Lower leg skin (tissue), 4 donors: ENCODE data around the gene NMT1. TPM values are rescaled to one million over a fixed set of nuclear protein-coding genes. Genes with fewer than 3 reads are reported as not detected.

Source experiments
- DNase-seq, 2 donors: peaks; one replicate each; pipeline ENCODE4 v3.0.0-alpha.2; 2019; ENCODE audit warnings: low spot score in 2 of 2
- H3K4me3 ChIP-seq: fragments of 200-600 bp; sonication (generic); 2 replicates; pipeline ENCODE4 v1.5.1; 2017; ENCODE audit warnings: mild to moderate bottlenecking, low read depth; ENCODE audit not compliant: poor library complexity, severe bottlenecking
- POLR2A ChIP-seq, 2 donors: fragments of 450-650 bp; IDR thresholded peaks; one replicate each; pipeline ENCODE4 v1.6.1; 2016 to 2017; ENCODE audit warnings: antibody characterized with exemption in 2 of 2, mild to moderate bottlenecking in 1 of 2, moderate library complexity in 1 of 2
- WGBS, 2 donors: methylation state at CpG; one replicate each; pipeline ENCODE4 v1.1.5; 2018; 5-methylcytosine and 5-hydroxymethylcytosine counted together
- intact Hi-C: fragments of 100-400 bp; cut with DNase I; formaldehyde crosslinking; loops from one replicate; pipeline ENCODE4 v1.15.0; 2023; ENCODE audit warnings: low total_unique reads
- total RNA-seq, 4 donors: library from RNA; depleted of rRNA; stranded (reverse); fragments of >200 nt; gene quantifications; one replicate each; pipeline ENCODE4 v1.1.0, GENCODE V29; 2016
- TF ChIP-seq, protein P1 (sequence below), 3 donors: fragments of 450-650 bp; IDR thresholded peaks; one replicate each; pipeline ENCODE4 v1.5.1; 2016; ENCODE audit warnings: antibody characterized with exemption in 3 of 3, mild to moderate bottlenecking in 3 of 3, moderate library complexity in 2 of 3

NMT1 gene
- total RNA-seq, 4 donors from 2014 or later, result 37.3 to 101 (median 60.3) TPM

DNA sequence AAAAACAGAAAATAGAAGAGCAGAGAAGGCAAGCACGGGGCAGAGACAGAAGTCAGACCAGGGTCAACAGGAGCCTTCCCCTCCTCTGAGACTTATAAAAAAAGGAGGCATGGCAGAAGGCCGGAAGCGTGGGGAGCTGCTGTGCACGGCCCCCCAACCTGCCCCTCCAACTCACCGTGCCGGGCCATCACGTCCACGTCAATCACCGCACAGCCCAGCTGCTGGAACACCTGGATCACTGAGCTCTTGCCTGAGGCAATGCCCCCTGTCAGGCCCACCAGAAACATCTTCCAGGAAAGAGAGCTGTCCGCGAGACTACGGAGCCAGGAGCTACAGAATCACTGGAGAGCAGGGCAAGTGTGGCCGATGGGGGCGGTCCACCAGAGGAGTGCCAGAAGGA lies 26.5 kb upstream of the NMT1 start:
- 91 to 93% methylated on average over 14 of the region's 14 CpGs for WGBS, 2 donors
- H3K4me3 ChIP-seq, result no peak overlapping the region
- TF ChIP-seq POLR2A (IDR thresholded peaks at IDR 0.05), result no peak
- TF ChIP-seq, protein P1, sequence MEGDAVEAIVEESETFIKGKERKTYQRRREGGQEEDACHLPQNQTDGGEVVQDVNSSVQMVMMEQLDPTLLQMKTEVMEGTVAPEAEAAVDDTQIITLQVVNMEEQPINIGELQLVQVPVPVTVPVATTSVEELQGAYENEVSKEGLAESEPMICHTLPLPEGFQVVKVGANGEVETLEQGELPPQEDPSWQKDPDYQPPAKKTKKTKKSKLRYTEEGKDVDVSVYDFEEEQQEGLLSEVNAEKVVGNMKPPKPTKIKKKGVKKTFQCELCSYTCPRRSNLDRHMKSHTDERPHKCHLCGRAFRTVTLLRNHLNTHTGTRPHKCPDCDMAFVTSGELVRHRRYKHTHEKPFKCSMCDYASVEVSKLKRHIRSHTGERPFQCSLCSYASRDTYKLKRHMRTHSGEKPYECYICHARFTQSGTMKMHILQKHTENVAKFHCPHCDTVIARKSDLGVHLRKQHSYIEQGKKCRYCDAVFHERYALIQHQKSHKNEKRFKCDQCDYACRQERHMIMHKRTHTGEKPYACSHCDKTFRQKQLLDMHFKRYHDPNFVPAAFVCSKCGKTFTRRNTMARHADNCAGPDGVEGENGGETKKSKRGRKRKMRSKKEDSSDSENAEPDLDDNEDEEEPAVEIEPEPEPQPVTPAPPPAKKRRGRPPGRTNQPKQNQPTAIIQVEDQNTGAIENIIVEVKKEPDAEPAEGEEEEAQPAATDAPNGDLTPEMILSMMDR (IDR thresholded peaks at IDR 0.05), result no peak
- DNase-seq, result no peak
- intact Hi-C loops, result no loop called here

DNA sequence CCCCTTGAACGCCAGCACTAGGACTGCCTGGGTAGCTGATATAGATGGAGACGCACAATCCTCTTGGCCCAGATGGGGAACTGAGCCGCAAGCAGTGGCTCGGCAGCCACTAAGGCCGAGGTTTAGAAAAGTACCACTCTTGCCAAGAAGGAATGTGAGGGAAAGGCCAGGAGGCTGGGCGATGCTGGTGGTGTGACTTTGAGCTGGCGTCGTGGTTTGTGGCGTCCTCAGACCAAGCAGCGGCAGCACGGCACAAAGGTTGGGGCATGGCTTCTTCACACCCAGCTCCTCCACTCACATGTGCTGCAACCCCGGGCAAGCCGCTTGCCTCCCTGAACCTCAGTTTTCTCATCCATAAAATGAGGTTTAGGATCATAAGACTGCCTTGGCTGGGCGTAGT lies 25.3 kb upstream of the NMT1 start:
- TF ChIP-seq POLR2A (IDR thresholded peaks at IDR 0.05), result no peak
- TF ChIP-seq, protein P1 (IDR thresholded peaks at IDR 0.05), result no peak
- 87 to 90% methylated on average over 14 of the region's 14 CpGs for WGBS, 2 donors
- no peak for DNase-seq
- H3K4me3 ChIP-seq, result no peak overlapping the region
- intact Hi-C loops, result no loop called here

DNA sequence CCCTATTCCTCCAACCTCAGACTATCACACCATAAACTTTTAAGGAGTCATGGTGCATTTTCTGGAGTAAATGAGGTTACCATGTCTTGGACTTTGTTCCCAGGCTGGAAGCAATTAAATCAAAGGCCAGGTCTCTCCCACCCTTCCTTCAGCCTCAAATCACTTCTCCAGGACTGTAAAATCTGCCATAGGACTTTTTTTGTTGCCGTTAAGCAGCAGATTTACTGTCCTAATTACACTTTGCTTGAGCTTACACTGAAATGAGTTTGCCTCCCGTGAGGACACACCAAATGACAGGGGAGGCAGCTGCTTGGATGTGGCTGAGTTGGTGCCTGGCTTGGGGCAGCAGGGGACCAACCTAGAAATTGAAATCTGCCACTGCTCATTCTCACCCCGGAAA lies 24.4 kb upstream of the NMT1 start:
- no peak for DNase-seq
- WGBS, 2 donors, result 49 to 79% methylated on average over 3 of the region's 3 CpGs
- H3K4me3 ChIP-seq, result no peak overlapping the region
- intact Hi-C loops, result no loop called here
- no peak for TF ChIP-seq POLR2A (IDR thresholded peaks at IDR 0.05)
- TF ChIP-seq, protein P1 (IDR thresholded peaks at IDR 0.05), result no peak

DNA sequence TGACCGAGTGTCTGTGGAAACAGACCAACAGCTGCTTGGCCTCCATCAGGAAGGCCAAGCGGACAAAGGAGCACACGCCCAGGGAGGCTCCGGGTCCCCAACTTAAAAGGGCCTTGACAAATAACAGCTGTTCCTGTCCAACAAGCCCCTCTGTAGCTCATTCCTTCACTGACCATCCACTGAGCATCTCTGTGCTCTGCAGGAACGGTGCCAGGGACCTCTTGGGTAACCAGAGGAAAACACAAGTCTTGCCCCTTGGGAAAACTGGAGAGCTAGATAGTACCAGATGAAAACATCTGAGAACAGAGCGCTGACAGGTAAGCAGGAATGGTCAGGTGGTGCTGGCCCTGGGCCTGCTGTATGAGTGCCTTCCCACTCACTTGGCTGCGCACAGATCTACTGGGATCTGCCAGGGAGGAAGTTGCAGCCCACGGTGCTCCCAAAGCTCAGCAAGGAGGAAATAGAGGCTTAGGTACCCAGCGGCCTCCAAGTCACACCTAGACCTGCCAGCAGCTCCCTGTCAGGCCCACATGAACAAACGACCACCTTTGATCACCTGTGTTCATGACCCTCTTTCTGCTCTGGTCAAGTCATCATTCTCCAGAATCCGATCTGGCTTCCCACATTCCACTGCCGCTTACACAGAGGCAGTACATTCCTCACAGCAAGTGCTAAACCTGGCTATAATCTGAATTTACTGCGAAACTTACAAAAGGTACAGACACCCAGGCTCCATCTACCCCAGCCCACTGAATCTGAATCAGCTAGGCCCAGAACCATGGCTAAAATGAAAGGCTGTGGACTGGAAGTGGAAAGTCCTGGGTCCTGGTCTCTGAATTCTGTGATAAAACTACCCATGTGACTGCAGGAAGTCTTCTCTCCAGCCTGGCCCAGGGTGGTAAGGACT lies 22.1 kb upstream of the NMT1 start:
- no peak overlapping the region for H3K4me3 ChIP-seq
- 56 to 60% methylated on average over 13 of the region's 13 CpGs for WGBS, 2 donors
- intact Hi-C loops, result no loop called here
- no peak for TF ChIP-seq POLR2A (IDR thresholded peaks at IDR 0.05)
- TF ChIP-seq, protein P1 (IDR thresholded peaks at IDR 0.05), result no peak
- no peak for DNase-seq

DNA sequence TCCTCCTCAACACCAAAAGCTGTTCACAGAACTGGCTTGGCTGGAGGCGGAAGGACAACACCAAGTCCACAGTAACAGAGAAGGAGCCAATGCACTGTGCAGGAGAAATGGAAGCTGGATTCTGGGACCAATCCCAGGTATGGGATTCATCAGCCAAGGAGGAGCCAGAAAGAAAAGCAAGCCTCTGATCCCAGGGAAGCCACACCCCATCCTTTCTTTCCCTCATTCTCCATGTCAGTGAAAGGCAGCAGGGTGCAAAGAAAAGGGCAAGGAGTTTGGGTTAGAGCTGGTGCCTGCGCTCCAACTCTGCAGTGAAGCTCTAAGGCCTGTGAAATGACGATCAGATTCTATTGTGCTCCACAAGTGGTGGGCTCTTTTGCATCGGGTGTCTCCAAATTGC lies 20.7 kb upstream of the NMT1 start:
- no peak overlapping the region for H3K4me3 ChIP-seq
- TF ChIP-seq, protein P1 (IDR thresholded peaks at IDR 0.05), result no peak
- TF ChIP-seq POLR2A (IDR thresholded peaks at IDR 0.05), result no peak
- WGBS, 2 donors, result 75 to 81% methylated on average over 4 of the region's 4 CpGs
- intact Hi-C loops, result no loop called here
- no peak for DNase-seq
